NCI-H446 (cell line): ENCODE measurements around the gene CHKB.

ENCODE experiments used
- DNase-seq, 2 experiments: peaks; one replicate each; lab custom pipeline; 2025; lab: John Stamatoyannopoulos, UW

Gene CHKB

DNA sequence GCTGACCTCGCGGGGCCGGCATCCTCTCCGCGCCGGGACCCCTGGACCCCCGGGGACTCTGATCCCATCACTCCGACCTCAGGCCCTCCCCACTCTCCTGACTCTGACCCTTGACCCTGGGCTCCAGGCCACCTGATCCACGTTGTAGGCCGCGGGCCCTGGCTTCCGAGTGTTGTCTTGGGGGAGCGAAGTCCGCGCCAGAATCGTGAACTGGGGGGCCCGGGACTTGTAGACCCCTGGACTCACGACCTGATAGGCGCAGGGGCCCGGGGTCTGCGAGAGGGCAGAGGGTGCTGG, 52.1 kb downstream of the CHKB start:
- no peak for DNase-seq

DNA sequence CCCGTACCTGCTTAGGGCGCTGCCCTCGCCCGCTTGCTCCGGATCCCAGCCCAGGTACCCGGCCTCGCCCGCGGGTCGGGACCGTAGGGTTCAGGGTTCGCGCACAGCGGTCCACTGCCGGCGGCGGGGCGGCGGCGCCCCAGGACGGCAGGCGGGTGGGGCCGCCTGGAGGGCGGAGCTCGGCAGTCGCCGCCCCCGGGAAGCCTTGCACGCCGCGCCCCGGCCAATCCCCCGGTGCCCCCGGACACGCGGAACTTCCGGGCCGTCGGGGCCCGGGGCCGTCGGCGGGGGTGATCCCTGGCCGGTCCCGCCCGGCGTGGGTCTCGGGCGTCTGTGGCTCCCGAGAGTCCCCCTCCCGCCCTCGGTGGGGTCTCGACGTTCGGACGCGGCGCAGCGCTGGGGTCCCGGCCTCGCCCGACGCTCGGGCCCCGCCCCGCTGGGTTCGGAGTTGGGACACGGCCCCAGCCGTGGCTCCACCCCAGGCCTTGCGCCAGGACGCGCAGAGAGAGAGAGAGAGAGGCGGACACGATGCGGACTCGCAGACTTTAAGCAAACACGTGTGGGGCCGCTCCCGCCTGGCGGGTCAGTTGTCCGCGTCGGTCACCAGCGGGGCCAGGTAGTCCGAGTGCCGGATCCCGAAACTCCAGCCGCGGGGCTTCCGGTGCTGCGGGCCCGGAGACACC, 52.6 kb downstream of the CHKB start, which contains the start of gene TYMP:
Gene TYMP, minus strand, starts transcription at position 116 of the 683 bp plus-strand sequence. CDS start 303 bp downstream, outside the sequence.
- no peak for DNase-seq

DNA sequence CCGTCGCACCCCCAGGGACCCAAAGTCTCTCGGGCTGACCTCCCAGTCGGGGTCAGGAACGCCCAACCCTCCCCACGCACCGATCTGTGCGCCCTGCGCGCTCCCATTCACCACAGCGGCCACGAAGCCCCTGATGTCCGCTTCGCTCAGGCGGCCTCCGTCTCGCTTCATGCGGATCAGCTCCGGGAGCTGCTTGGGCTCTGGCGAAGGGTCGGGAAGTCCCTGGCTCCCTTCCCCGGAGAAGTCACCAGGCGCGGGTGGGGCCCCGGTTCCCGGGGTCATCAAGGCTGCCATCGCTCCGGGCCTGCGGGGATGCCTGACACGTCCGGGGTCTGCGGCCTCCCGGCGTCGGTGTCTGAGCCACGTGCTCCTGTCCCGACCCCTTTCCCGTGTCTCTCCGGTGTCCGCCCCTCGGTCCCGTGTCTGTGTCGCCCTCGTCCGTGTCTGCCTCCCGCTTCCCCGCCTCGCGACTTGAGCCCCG, 53.2 kb downstream of the CHKB start:
- DNase-seq: no peak
